ENCODE results near the gene PSMG3.

- TF ChIP-seq MAFK (IDR thresholded peaks at IDR 0.05; ENCODE audit: low read depth, low read length) (no peak), POLR2A (IDR thresholded peaks at IDR 0.05; ENCODE audit: control extremely low read depth in 1 of 2, low read depth in 2 of 2, low read length in 2 of 2) (no peak), CTCF (IDR thresholded peaks at IDR 0.05; ENCODE audit: control extremely low read depth in 1 of 3, insufficient read depth in 1 of 3, low read depth in 1 of 3, low read length in 3 of 3) (no peak), CHD2 (IDR thresholded peaks at IDR 0.05; ENCODE audit: low read length) (no peak), ATF2 (IDR thresholded peaks at IDR 0.05; ENCODE audit: low read length) (no peak), ASH2L (IDR thresholded peaks at IDR 0.05; ENCODE audit: low read length) (no peak), CHD1 (IDR thresholded peaks at IDR 0.05; ENCODE audit: low read depth, low read length) (no peak), RNF2 (IDR thresholded peaks at IDR 0.05; ENCODE audit: borderline replicate concordance, low read depth, low read length, missing control alignments, poor library complexity, severe bottlenecking) (no peak), FOSL1 (IDR thresholded peaks at IDR 0.05; ENCODE audit: insufficient read depth, low read depth, low read length) (no peak), KDM5A (IDR thresholded peaks at IDR 0.05; ENCODE audit: low read length) (no peak), POLR2AphosphoS5 (IDR thresholded peaks at IDR 0.05; ENCODE audit: low read depth, low read length) (no peak)
Observed at GRCh38 chr7:1617957-1618356, 48.1 kb upstream of the PSMG3 start.
